Muscle layer of colon (tissue), 2 donors: Measurements from ENCODE around the gene SPINK7.

ENCODE experiments used
- H3K27ac ChIP-seq: one replicate; pipeline ENCODE4 v1.7.0; 2013; ENCODE audit warnings: low read depth, mild to moderate bottlenecking, low read length, moderate library complexity
- H3K27me3 ChIP-seq, 2 donors: one replicate each; pipeline ENCODE4 v1.7.0; 2013; ENCODE audit warnings: low read length in 2 of 2, mild to moderate bottlenecking in 2 of 2; ENCODE audit not compliant: insufficient read depth in 2 of 2, control insufficient read depth in 1 of 2
- H3K36me3 ChIP-seq: one replicate; pipeline ENCODE4 v1.7.0; 2013; ENCODE audit warnings: mild to moderate bottlenecking, low read length; ENCODE audit not compliant: insufficient read depth
- H3K4me1 ChIP-seq: one replicate; pipeline ENCODE4 v1.7.0; 2013; ENCODE audit warnings: mild to moderate bottlenecking, low read length; ENCODE audit not compliant: insufficient read depth
- H3K4me3 ChIP-seq, 2 donors: one replicate each; pipeline ENCODE4 v1.7.0; 2013; ENCODE audit warnings: low read length in 2 of 2, low read depth in 1 of 2, mild to moderate bottlenecking in 1 of 2, moderate library complexity in 1 of 2
- H3K9ac ChIP-seq: one replicate; pipeline ENCODE4 v1.7.0; 2013; ENCODE audit warnings: low read length
- H3K9me3 ChIP-seq: one replicate; pipeline ENCODE4 v1.7.0; 2013; ENCODE audit warnings: mild to moderate bottlenecking, low read length
- donor health status: abdominal sarcoma.
- donor health status: Adenocarcinoma of cecum.

Gene SPINK7

GRCh38 chr5:148352696-148353095 lies 40.5 kb downstream of the SPINK7 start:
- no peaks in the 10 kb centered on the region for H3K36me3 ChIP-seq
- H3K4me3 ChIP-seq = no peak overlapping the region
- H3K27me3 ChIP-seq = no peaks in the 10 kb centered on the region
- H3K27ac ChIP-seq = no peak overlapping the region
- H3K9me3 ChIP-seq = no peaks in the 10 kb centered on the region
- no peaks in the 10 kb centered on the region for H3K4me1 ChIP-seq
- no peak overlapping the region for H3K9ac ChIP-seq

- H3K9ac ChIP-seq = no peak overlapping the region
- H3K4me1 ChIP-seq = no peaks in the 10 kb centered on the region
- H3K36me3 ChIP-seq = no peaks in the 10 kb centered on the region
- no peak overlapping the region for H3K4me3 ChIP-seq
- no peak overlapping the region for H3K27ac ChIP-seq
- no peaks in the 10 kb centered on the region for H3K27me3 ChIP-seq
- H3K9me3 ChIP-seq = no peaks in the 10 kb centered on the region
Measured at GRCh38 chr5:148353634-148354033, 41.4 kb downstream of the SPINK7 start.

- Histone ChIP-seq H3K27ac (no peak overlapping the region), H3K4me1 (no peaks in the 10 kb centered on the region), H3K9me3 (no peaks in the 10 kb centered on the region), H3K36me3 (no peaks in the 10 kb centered on the region), H3K4me3 (no peak overlapping the region), H3K9ac (no peak overlapping the region), H3K27me3 (no peaks in the 10 kb centered on the region)
Measured at GRCh38 chr5:148364343-148364742, 52.1 kb downstream of the SPINK7 start.
